CD4-positive, alpha-beta T cell treated with Interleukin-6 for 4 hours (primary cell): Measurements from ENCODE around the gene HJURP.

Experiments
- DNase-seq: peaks from one replicate; pipeline ENCODE4 v3.0.0-alpha.2; 2020; ENCODE audit warnings: mixed read lengths

Gene HJURP

GRCh38 chr2:233813236-233814055 lies 40.9 kb downstream of the HJURP start:
- no peak for DNase-seq

GRCh38 chr2:233811732-233812131 lies 42.6 kb downstream of the HJURP start:
- DNase-seq: no peak

- no peak for DNase-seq
Measured at GRCh38 chr2:233811087-233811486, 43.2 kb downstream of the HJURP start.

GRCh38 chr2:233810385-233810784 lies 44.0 kb downstream of the HJURP start:
- DNase-seq: no peak

GRCh38 chr2:233807966-233808935 lies 46.1 kb downstream of the HJURP start:
- DNase-seq: no peak

- DNase-seq: no peak
Measured at GRCh38 chr2:233807215-233807865, 47.0 kb downstream of the HJURP start.

- DNase-seq: no peak
Measured at GRCh38 chr2:233803994-233804393, 50.3 kb downstream of the HJURP start.

- no peak for DNase-seq
Measured at GRCh38 chr2:233803292-233803911, 50.9 kb downstream of the HJURP start.

- no peak for DNase-seq
Measured at GRCh38 chr2:233802132-233802815, 52.1 kb downstream of the HJURP start.

GRCh38 chr2:233801357-233802131 lies 52.8 kb downstream of the HJURP start:
- DNase-seq: no peak

GRCh38 chr2:233800208-233800607 lies 54.1 kb downstream of the HJURP start:
- no peak for DNase-seq

- no peak for DNase-seq
Measured at GRCh38 chr2:233799716-233800115, 54.6 kb downstream of the HJURP start.

- DNase-seq: no peak
Measured at GRCh38 chr2:233799087-233799665, 55.2 kb downstream of the HJURP start.

GRCh38 chr2:233798335-233799086 lies 55.8 kb downstream of the HJURP start:
- DNase-seq: no peak

GRCh38 chr2:233796254-233796653 lies 58.1 kb downstream of the HJURP start:
- no peak for DNase-seq

- DNase-seq: no peak
Measured at GRCh38 chr2:233795735-233796171, 58.6 kb downstream of the HJURP start.

GRCh38 chr2:233794128-233794658 lies 60.1 kb downstream of the HJURP start:
- DNase-seq: no peak

GRCh38 chr2:233793465-233794127 lies 60.7 kb downstream of the HJURP start:
- no peak for DNase-seq

- DNase-seq: no peak
Measured at GRCh38 chr2:233792720-233793119, 61.6 kb downstream of the HJURP start.
